ENCODE results near the gene ALK.

The ALK gene

GRCh38 chr2:29228947-29229346 is 692.4 kb downstream of the ALK start:
- TF ChIP-seq FOXP2 (optimal IDR thresholded peaks at IDR 0.05; ENCODE audit: borderline replicate concordance, extremely low read depth, extremely low read length, insufficient read depth) = no peak
- TF ChIP-seq POLR2AphosphoS5 (IDR thresholded peaks at IDR 0.05; ENCODE audit: low read depth, low read length) = no peak
- no peak for TF ChIP-seq TAF1 (IDR thresholded peaks at IDR 0.05; ENCODE audit: borderline replicate concordance, insufficient read depth, low read length)
- no peak for TF ChIP-seq SIN3A (IDR thresholded peaks at IDR 0.05; ENCODE audit: borderline replicate concordance, insufficient read depth, low read length)
- TF ChIP-seq REST (IDR thresholded peaks at IDR 0.05; ENCODE audit: insufficient read depth in 1 of 2, low read depth in 2 of 2, low read length in 2 of 2) = no peak

GRCh38 chr2:29227935-29228675 is 693.3 kb downstream of the ALK start:
- TF ChIP-seq FOXP2 (optimal IDR thresholded peaks at IDR 0.05; ENCODE audit: borderline replicate concordance, extremely low read depth, extremely low read length, insufficient read depth) (no peak), TAF1 (IDR thresholded peaks at IDR 0.05; ENCODE audit: borderline replicate concordance, insufficient read depth, low read length) (no peak), POLR2AphosphoS5 (IDR thresholded peaks at IDR 0.05; ENCODE audit: low read depth, low read length) (no peak), SIN3A (IDR thresholded peaks at IDR 0.05; ENCODE audit: borderline replicate concordance, insufficient read depth, low read length) (no peak), REST (IDR thresholded peaks at IDR 0.05; ENCODE audit: insufficient read depth in 1 of 2, low read depth in 2 of 2, low read length in 2 of 2) (no peak)

- no peak for TF ChIP-seq TAF1 (IDR thresholded peaks at IDR 0.05; ENCODE audit: borderline replicate concordance, insufficient read depth, low read length)
- no peak for TF ChIP-seq FOXP2 (optimal IDR thresholded peaks at IDR 0.05; ENCODE audit: borderline replicate concordance, extremely low read depth, extremely low read length, insufficient read depth)
- TF ChIP-seq REST (IDR thresholded peaks at IDR 0.05; ENCODE audit: insufficient read depth in 1 of 2, low read depth in 2 of 2, low read length in 2 of 2) = no peak
- TF ChIP-seq POLR2AphosphoS5 (IDR thresholded peaks at IDR 0.05; ENCODE audit: low read depth, low read length) = no peak
- no peak for TF ChIP-seq SIN3A (IDR thresholded peaks at IDR 0.05; ENCODE audit: borderline replicate concordance, insufficient read depth, low read length)
Measured at GRCh38 chr2:29226808-29227207, 694.6 kb downstream of the ALK start.

- TF ChIP-seq SIN3A (IDR thresholded peaks at IDR 0.05; ENCODE audit: borderline replicate concordance, insufficient read depth, low read length) (no peak), FOXP2 (optimal IDR thresholded peaks at IDR 0.05; ENCODE audit: borderline replicate concordance, extremely low read depth, extremely low read length, insufficient read depth) (no peak), POLR2AphosphoS5 (IDR thresholded peaks at IDR 0.05; ENCODE audit: low read depth, low read length) (no peak), REST (IDR thresholded peaks at IDR 0.05; ENCODE audit: insufficient read depth in 1 of 2, low read depth in 2 of 2, low read length in 2 of 2) (no peak), TAF1 (IDR thresholded peaks at IDR 0.05; ENCODE audit: borderline replicate concordance, insufficient read depth, low read length) (no peak)
Measured at GRCh38 chr2:29226375-29226774, 695.0 kb downstream of the ALK start.
